ENCODE measurements around the gene CALR. TPM values are rescaled to one million over a fixed set of nuclear protein-coding genes. Genes with fewer than 3 reads are reported as not detected.
"Not testable (repeated sequence)": the region's sequence is repeated elsewhere in the genome, so short reads cannot be mapped to it uniquely, and the experiment has no call there.

CALR gene
- total RNA-seq, 1 donor from 2014 or later = 1,812 TPM

DNA sequence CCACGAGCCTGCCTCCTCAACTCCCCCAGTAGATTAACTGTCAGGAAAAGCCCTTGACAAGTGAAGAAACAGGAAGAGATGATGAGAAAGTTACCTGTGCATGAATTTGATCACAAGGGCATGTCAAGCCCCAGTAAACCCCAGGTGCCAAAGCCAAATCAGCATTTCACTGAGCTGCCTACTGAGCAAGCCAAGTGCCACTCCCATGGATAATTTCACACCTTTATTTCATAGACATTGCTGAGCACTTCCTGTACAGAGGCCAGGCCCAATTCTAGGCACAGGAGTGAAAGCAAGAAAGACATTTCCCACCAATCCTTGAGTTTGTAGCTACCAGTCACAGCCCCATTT, 16.2 kb downstream of the CALR start:
- TF ChIP-seq, protein P1, sequence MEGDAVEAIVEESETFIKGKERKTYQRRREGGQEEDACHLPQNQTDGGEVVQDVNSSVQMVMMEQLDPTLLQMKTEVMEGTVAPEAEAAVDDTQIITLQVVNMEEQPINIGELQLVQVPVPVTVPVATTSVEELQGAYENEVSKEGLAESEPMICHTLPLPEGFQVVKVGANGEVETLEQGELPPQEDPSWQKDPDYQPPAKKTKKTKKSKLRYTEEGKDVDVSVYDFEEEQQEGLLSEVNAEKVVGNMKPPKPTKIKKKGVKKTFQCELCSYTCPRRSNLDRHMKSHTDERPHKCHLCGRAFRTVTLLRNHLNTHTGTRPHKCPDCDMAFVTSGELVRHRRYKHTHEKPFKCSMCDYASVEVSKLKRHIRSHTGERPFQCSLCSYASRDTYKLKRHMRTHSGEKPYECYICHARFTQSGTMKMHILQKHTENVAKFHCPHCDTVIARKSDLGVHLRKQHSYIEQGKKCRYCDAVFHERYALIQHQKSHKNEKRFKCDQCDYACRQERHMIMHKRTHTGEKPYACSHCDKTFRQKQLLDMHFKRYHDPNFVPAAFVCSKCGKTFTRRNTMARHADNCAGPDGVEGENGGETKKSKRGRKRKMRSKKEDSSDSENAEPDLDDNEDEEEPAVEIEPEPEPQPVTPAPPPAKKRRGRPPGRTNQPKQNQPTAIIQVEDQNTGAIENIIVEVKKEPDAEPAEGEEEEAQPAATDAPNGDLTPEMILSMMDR (conservative IDR thresholded peaks at IDR 0.05; ENCODE audit: low read depth, low read length) = no peak
- no peak overlapping the region for H3K4me3 ChIP-seq (ENCODE audit: low read depth, low read length)
- DNase-seq (ENCODE audit: low read depth) = no peak

DNA sequence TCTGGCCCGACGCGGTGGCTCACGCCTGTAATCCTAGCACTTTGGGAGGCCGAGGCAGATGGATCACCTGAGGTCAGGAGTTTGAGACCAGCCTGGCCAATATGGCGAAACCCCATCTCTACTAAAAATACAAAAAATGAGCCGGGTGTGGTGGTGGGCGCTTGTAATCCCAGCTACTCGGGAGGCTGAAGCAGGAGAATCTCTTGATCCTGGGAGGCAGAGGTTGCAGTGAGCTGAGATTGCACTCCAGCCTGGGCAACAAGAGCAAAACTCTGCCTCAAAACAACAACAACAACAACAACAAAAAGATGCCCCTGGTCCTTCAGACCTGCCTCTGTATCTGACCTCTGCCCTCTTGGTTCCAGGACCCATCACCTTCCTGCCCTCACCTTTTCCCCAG, 17.2 kb downstream of the CALR start:
- peak overlapping the region; percentile 86 for H3K4me3 ChIP-seq (ENCODE audit: low read depth, low read length)

DNA sequence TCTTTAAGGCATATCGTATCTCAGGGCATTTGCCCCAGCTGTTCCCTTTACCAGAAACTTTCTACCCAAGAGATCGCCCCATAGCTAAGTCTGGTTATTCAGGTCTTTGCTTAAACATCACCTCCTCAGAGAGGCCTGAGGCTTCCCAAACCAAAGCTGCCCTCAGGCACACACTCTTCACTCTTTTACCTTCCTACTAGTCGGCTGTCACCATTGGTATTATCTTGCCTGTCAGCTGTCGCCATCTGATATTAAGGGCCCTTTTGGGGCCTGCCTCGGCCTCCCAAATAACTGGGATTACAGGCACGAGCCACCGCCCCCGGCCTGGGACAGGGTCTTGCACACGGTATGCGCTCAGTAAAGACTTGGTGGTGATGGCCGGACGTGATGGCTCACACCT, 17.6 kb downstream of the CALR start:
- DNase-seq (ENCODE audit: low read depth) = no peak
- TF ChIP-seq, protein P1 (conservative IDR thresholded peaks at IDR 0.05; ENCODE audit: low read depth, low read length) = no peak
- H3K4me3 ChIP-seq (ENCODE audit: low read depth, low read length) = peak overlapping the region; percentile 86

More for the DNA sequence above, 17.2 kb downstream of the CALR start:
- DNase-seq (ENCODE audit: low read depth) = not testable (repeated sequence)

DNA sequence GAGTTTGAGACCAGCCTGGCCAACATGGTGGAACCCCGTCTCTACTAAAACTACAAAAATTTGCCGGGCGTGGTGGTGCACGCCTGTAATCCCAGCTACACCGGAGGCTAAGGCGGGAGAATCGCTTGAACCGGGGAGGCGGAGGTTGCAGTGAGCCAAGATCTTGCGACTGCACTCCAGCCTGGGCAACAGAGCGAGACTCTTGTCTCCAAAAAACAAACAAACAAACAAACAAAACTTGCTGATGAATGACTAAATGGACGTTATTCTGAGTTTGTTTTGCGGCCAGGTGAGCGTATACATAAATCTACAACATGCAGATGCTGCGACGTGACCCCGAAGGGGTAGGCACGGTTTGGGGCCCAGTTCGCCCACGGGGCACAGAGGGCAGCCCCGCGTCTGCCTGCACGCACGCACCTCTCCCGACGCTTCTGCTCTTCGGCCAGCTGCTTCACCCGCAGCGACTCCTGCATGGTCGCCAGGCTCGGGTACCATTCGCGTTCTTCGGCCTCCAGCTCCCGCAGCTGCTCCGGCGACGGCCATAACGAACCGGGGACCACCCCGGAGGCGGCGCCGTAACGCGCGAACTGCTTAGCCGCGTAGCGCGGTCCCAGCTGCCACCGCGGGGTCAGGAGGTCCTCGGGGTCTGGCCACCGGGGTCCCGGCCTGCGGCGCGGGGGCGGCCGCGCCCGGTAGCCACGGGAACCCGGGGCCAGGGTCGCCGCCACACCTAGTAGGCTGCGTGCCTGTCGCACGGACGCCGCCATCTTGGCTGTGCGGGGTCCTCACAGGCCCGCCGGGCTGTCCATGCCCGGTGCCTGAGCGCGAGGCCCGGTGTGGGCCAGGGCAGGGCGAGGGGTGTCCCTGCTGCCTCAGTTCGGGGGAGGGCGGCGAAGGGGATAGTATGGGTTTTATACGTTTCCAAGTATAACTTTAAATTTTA, 18.3 kb downstream of the CALR start, which contains the start of gene GADD45GIP1:
GADD45GIP1 (minus strand) TSS at position 778 of the 943 bp plus-strand sequence; CDS start at position 767, 11 bp downstream.
- no peak for DNase-seq (ENCODE audit: low read depth)
- H3K4me3 ChIP-seq (ENCODE audit: low read depth, low read length) = peak within 1 kb of the TSS; percentile 86
- TF ChIP-seq, protein P1 (conservative IDR thresholded peaks at IDR 0.05; ENCODE audit: low read depth, low read length) = no peak

DNA sequence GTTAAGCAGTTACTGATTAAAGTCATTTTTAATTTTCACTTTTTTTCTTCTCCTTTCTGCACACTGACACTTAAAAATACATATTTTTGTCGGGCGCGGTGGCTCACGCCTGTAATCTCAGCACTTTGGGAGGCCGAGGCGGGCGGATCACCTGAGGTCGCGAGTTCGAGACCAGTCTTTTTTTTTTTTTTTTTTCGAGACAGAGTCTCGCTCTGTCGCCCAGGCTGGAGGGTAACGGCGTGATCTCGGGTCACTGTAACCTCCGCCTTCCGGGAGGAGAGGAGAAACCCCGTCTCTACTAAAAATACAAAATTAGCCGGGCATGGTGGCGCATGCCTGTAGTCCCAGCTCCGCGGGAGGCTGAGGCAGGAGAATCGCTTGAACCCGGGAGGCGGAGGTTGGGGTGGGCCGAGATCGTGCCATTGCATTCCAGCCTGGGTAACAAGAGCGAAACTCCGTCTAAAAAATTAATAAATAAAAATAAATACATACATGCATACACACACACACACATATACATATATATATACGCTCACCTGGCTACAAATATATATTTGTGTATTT, 19.1 kb downstream of the CALR start:
- H3K4me3 ChIP-seq (ENCODE audit: low read depth, low read length) = peak overlapping the region; percentile 86

DNA sequence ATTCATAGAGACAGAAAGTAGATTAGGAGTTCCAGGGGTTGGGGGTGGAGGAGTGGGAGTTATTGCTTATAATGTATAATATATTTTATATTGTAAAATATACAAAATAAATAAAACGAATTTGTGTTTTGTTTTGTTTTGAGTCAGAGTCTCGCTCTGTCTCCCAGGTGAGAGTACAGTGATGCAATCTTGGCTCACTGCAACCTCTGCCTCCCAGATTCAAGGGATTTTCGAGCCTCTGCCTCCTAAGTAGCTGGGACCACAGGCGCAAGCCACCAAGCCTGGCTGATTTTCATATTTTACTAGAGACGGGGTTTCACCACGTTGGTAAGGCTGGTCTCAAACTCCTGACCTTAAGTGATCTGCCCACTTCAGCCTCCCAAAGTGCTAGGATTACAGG, 21.1 kb downstream of the CALR start:
- TF ChIP-seq, protein P1 (conservative IDR thresholded peaks at IDR 0.05; ENCODE audit: low read depth, low read length) = no peak
- DNase-seq (ENCODE audit: low read depth) = no peak
- H3K4me3 ChIP-seq (ENCODE audit: low read depth, low read length) = no peak overlapping the region

More for the DNA sequence above, 19.1 kb downstream of the CALR start:
- DNase-seq (ENCODE audit: low read depth) = not testable (repeated sequence)

DNA sequence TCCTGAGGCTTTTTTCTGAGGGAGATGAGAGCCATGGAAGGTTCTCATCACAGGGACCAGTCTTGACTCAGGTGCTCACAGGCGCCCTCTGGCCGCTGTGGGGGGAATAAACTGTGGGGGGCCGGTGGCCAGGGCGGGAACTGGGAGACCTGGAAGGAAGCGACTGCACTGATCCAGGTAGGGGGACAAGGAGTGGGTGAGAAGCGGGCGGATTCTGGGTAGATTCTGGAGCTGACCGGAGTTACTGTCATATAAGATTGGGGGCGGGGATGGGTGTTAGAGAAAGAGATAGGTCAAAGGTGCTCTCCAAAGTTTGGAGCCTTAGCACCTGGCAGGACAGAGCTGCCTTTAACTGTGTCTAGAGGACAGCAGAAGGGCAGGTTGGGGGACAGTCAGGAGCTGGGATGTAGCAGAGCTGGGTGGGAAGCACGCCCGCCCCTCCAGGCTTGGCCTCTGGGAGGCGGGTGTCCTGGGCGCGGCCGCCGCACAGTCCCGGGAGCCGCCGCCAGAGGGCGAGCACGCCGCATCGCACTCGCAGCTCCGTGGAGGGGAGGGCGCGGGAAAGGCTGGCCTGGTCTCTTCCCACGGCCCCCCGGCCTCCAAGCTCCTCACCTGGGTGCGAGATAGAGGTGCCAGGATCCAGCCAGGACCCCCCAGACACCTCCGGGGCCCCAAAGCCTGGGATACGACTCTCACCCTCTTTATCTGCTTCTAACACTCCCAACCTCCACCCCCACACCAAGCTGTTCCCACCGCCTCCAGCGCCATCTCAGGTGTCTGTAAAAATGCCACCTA, 26.8 kb downstream of the CALR start:
- H3K4me3 ChIP-seq (ENCODE audit: low read depth, low read length) = peak overlapping the region; percentile 68
- TF ChIP-seq, protein P1 (conservative IDR thresholded peaks at IDR 0.05; ENCODE audit: low read depth, low read length) = peak; percentile 78
- DNase-seq (ENCODE audit: low read depth) = no peak
